ENCODE results near the gene STH.

The STH gene

DNA sequence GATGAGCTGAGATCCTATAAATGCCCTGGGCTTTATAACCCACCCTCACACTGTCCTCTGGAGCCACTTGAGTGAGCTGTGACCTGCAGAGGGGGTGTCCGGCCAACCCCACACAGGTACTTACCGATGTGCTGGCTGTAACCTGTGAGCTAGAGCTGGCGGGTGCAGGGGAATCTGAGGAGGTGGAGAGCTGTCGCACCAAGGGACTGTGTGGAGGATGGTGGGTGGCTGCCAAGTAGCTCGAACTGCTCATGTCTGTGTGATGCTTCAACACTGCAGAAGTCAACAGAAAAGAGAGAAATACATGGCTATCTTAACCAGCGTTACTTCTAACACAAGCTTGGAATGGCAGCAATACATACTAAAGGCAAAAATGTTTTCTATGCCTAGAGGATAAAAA is 39.4 kb downstream of the STH start:
- peak in 7 of 10 donors; percentile 50 to 93 (median 67) for DNase-seq
- intact Hi-C loops (cut with DNase I), result no loop called here

DNA sequence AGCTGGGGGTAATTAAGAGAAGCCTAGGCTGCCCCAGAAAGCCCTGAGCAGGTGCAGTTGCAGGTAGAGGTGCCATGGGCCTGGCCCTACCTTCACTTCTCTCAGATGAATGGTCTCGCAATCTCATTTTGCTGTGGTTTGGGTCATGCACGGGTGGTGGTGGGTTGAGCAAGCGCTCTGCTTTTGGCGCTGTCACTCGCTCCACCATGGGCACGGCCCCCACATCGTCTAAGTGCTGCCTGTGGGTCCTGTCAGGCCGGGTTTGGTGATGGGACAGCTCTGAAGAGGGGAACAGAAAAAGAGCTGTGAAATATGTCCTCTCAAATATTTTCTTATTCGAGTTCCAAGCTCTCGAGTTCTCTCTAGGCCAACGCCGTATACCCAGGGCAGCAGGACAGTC is 39.9 kb downstream of the STH start:
- peak in 1 of 10 donors; percentile 59 for DNase-seq
- intact Hi-C loops (cut with DNase I), result no loop called here

DNA sequence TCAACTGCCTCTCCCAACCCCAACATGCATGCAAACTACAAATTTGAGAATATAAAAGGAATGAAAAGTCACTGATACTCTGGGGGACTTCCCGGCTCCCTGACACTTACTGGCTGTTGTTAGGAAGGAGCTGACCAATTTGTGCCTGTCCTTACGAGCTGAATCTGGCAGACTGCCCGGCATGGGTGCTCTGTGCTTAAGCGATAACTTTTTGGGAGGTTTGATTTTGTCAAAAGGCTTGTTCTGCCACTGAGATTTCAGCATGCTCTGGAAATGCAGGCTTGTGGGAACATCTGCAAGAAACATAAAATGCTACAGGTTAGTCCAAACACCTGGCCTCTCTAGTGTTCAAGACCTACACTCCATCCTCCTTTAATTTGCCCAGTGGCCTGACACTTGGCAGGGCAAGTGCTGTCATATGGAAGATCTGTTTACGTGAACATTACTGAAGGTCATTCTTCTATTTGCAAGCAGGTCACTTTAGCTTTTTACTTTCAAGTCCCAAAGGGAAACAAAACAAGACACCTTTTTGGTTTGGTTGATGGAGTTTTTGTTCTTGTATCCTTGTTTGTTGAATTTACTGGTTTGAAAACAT is 40.6 kb downstream of the STH start:
- intact Hi-C loops (cut with DNase I), result no loop called here

DNA sequence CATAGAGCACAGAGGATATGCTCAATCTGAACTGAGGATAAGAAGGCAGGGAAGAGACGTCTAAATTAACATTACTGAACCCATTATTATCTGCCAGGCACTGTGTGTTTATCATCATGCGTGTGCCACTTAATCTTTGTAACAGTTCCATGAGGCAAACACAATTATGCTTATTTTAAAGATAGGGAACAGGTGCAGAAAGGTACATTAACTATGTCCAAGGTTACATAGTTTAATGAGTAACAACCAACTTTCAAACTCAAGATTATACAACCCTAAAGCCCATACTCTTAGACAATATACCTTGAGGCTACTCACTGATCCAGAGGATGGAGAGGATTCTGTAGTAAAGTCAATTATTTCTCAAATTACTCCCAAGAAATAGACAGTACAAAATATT is 43.2 kb downstream of the STH start:
- intact Hi-C loops (cut with DNase I), result no loop called here

More for the DNA sequence above, 40.6 kb downstream of the STH start:
- peak in 2 of 10 donors; percentile 32 to 84 for DNase-seq

DNA sequence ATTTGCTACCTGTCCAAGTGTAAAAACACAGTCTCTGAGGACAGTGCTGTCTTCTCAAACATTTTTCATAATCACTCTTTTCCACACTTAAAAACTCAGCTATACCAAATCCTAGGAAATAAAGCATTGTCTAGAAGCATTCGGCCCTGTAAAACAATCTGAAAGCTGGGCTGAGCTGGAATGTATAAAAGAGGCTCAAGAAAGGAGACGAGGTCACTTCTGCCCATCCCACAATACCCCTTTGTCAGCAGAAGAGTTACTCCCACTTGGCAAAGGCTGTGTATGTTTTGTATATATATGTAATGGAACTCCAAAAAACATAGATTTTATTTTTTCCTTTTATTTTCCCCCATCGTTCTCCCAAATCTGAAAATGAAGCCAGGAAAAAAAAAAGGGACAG is 43.9 kb downstream of the STH start:
- intact Hi-C loops (cut with DNase I), result no loop called here
- no peak for DNase-seq

More for the DNA sequence above, 43.2 kb downstream of the STH start:
- DNase-seq, result no peak

DNA sequence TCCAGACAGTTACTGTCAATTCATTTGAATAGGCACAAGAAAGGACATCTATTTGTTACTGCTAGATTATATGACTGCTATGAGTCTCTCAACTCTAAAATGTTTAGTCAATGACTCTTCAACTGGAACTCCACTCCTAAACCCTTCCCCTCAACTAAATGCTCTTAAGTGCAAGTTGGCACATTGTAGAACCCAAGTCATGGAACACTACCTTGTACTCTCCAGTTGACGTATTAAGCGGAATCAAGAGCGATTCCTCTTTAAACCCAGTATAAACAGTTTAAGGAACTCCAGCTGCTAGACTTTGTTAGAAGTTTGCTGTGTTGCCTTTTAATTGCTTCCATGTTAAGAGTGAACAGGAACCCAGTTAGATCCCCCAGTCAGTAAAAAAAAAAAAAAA is 44.6 kb downstream of the STH start:
- DNase-seq, result no peak
- intact Hi-C loops (cut with DNase I), result loop anchor here (1.0 to 2.0 kb wide), 3 partner anchors 41 to 170 kb away; partner anchors contain the start of gene KANSL1

DNA sequence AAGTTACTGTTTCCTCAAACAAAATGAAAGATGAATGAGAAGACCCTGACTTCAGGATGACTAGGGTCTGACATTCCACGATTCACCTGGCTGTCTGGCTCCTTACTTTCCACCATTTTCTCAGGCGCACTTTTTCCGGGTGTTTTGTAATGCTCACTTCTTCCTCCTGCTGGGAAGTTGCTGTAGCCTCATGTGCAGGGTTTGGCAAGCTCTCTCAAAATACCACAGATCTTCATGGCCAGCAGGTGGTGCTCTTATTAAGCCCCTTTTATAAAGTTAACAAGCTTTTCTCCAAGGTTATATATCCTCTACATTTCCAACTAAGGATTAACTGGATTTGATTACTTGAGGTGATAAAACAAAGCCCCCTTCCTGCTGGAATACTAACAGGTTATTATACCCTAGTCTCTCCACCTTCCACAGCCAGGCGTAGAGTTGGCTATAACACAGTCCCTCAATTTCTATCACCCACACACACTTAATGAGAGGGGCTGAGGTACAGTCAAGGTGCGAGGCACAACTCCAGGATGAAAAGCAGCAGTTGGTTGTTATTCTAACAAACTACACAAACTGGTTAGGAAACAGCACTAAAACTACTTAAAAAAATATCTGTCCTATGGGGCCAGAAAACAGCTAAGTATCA is 45.4 kb downstream of the STH start:
- DNase-seq, result peak in 6 of 10 donors; percentile 47 to 83 (median 60)
- intact Hi-C loops (cut with DNase I), result loop anchor here (1.0 to 2.0 kb wide), 3 partner anchors 42 to 169 kb away; partner anchors contain the start of gene KANSL1

DNA sequence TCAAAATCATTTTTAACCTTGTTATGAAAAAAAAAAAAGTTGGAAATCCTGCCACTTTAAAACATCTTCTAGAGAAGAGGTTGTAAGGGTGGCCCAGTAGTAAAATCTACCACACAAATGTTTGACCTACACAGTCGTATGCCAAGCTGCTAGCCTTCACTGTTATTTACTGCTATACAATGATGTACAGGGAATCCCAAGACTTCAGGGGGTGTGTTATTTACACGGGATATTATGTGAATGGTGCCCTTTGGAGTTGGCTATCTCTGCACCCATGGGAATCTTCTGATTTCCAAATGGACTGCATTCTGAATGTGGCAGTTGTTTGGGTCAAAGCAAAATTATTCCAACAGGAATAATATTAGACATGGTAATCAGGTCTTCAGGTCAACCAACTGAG is 45.9 kb downstream of the STH start:
- intact Hi-C loops (cut with DNase I), result loop anchor here (1.0 to 2.0 kb wide), 3 partner anchors 42 to 168 kb away; partner anchors contain the start of gene KANSL1
- no peak for DNase-seq

DNA sequence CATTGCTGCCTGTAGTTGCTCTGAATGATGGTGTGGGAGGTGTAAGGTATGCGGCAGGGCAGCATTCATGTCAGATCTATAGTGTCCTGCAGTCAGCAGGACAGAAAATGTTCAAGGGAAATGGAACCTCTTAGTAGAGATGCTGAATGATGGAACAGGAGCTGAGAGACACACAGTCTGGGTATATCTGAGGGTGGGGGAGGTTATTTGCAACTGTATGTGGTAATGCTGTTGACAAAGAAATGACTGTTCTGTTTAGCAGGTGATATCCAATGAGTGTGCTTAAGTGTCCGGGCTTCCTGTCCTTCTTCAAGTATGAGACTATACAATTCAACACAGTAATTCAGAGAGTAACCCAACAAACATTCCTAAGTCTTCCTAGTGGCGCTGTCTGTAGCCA is 46.6 kb downstream of the STH start:
- intact Hi-C loops (cut with DNase I), result loop anchor here (2.0 kb wide), 1 partner anchor 43 kb away; no protein-coding TSS in a partner anchor
- no peak for DNase-seq

DNA sequence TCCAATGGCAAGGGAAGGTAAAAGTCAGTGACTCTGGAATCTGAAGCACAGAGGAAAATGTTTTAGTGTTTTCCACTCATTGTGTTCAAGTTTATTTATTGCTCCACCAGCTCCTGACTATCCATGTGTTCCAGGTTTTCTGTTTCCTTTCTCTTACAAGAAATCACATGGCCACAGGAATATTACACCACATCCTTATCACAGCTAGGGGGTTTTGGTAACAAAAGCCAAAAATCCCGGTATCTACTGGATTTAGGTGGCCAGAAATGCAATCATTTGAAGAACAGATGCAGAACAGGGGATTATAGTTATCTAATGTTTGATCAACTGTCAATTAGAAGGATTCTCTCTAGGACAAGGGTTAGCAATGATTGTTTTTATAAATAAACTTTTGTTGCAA is 47.9 kb downstream of the STH start:
- intact Hi-C loops (cut with DNase I), result no loop called here
- no peak for DNase-seq

DNA sequence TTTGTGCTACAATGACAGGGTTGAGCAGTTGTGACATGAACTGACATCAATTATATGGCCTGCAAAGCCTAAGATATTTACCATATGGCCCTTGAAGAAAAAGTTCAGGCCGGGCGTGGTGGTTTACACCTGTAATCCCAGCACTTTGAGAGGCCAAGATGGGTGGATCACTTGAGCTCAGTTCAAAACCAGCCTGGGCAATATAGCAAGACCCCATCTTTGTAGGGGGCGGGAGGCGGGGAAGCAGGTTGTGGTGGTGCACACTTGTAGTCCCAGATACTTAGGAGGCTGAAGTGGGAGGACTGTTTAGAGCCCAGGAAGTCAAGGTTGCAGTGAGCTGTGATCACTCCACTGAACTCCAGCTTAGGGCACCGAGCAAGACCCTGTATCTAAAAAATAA is 48.3 kb downstream of the STH start:
- intact Hi-C loops (cut with DNase I), result no loop called here
- DNase-seq, result no peak

DNA sequence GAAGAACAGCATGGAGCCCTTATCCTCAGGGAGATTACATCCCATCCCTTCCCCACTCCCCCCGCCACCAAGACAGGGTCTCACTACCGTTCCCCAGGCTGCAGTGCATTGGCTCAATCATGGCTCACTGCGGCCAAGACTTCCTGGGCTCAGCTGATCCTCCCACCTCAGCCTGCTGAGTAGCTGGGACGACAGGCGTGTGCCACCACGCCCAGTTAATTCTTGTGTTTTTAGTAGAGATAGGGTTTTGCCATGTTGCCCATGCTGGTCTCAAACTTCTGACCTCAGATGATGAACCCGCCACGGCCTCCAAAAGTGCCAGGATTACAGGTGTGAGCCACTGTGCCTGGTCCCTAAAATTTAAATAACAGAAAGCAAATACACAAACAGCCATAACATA is 48.8 kb downstream of the STH start:
- intact Hi-C loops (cut with DNase I), result no loop called here
- DNase-seq, result peak in 1 of 10 donors; percentile 28
